Ascending aorta (tissue), 2 donors: Measurements from ENCODE around the gene ARID3B. TPM values are rescaled to one million over a fixed set of nuclear protein-coding genes. Genes with fewer than 3 reads are reported as not detected.
"Not testable (repeated sequence)": the region's sequence is repeated elsewhere in the genome, so short reads cannot be mapped to it uniquely, and the experiment has no call there.

Source experiments
- DNase-seq, 2 donors: peaks; one replicate each; pipeline ENCODE4 v3.0.0-alpha.2; 2019; ENCODE audit warnings: low spot score in 2 of 2
- H3K27ac ChIP-seq, 2 donors: fragments of 200-600 bp; sonication (generic); one replicate each; pipeline ENCODE4 v1.5.1; 2016 to 2017; ENCODE audit warnings: mild to moderate bottlenecking in 1 of 2
- H3K27me3 ChIP-seq: fragments of 200-600 bp; sonication (generic); one replicate; pipeline ENCODE4 v1.5.1; 2017
- H3K36me3 ChIP-seq, 2 donors: fragments of 200-600 bp; sonication (generic); one replicate each; pipeline ENCODE4 v1.5.1; 2016
- H3K4me1 ChIP-seq, 2 donors: fragments of 200-600 bp; sonication (generic); one replicate each; pipeline ENCODE4 v1.5.1; 2016 to 2017; ENCODE audit warnings: mild to moderate bottlenecking in 1 of 2
- H3K4me3 ChIP-seq, 2 donors: fragments of 200-600 bp; sonication (generic); one replicate each; pipeline ENCODE4 v1.5.1; 2016 to 2017; ENCODE audit warnings: mild to moderate bottlenecking in 1 of 2
- H3K9me3 ChIP-seq, 2 donors: fragments of 200-600 bp; sonication (generic); one replicate each; pipeline ENCODE4 v1.5.1; 2016
- intact Hi-C: fragments of 100-400 bp; cut with DNase I; formaldehyde crosslinking; loops from one replicate; pipeline ENCODE4 v1.15.1; 2023
- total RNA-seq: library from RNA; depleted of rRNA; stranded (reverse); fragments of >200 nt; gene quantifications from one replicate; pipeline ENCODE4 v1.1.0, GENCODE V29; 2016
- TF ChIP-seq, protein P1 (sequence below), 3 experiments: fragments of 200-600 bp in 2 of 3; fragments of 450-650 bp in 1 of 3; sonication (generic) in 2 of 3; IDR thresholded peaks; one replicate each; pipeline ENCODE4 v1.5.1; 2016 to 2019; ENCODE audit warnings: antibody characterized with exemption in 3 of 3, mild to moderate bottlenecking in 1 of 3, moderate library complexity in 1 of 3

Gene ARID3B
- total RNA-seq, 1 donor from 2014 or later: 13.3 TPM

DNA sequence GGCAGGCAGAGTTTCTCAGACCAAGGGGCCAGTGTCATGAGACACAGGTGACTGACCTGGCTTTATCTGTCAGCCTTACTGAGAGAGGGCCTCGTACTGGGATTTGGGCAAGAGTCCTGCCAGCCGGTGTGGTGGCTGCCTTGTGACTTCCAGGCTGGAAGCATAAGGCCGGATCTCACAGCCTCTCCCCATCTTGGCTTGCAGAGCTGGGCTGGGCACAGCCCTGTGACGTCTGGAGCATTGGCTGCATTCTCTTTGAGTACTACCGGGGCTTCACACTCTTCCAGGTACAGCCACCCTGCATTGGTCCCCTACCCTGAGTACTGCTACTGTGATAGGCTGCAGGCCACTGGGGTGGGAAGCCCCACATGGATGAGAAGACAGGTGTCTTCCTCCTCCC lies 86.7 kb downstream of the ARID3B start:
- Histone ChIP-seq H3K4me3 (no peak overlapping the region), H3K36me3 (peaks cover 96 to 97% of the 10 kb centered on the region in 2 donors), H3K4me1 (no peaks in the 10 kb centered on the region), H3K27ac (no peak overlapping the region), H3K9me3 (no peaks in the 10 kb centered on the region), H3K27me3 (no peaks in the 10 kb centered on the region)
- intact Hi-C loops: no loop called here
- no peak for DNase-seq
- TF ChIP-seq, protein P1, sequence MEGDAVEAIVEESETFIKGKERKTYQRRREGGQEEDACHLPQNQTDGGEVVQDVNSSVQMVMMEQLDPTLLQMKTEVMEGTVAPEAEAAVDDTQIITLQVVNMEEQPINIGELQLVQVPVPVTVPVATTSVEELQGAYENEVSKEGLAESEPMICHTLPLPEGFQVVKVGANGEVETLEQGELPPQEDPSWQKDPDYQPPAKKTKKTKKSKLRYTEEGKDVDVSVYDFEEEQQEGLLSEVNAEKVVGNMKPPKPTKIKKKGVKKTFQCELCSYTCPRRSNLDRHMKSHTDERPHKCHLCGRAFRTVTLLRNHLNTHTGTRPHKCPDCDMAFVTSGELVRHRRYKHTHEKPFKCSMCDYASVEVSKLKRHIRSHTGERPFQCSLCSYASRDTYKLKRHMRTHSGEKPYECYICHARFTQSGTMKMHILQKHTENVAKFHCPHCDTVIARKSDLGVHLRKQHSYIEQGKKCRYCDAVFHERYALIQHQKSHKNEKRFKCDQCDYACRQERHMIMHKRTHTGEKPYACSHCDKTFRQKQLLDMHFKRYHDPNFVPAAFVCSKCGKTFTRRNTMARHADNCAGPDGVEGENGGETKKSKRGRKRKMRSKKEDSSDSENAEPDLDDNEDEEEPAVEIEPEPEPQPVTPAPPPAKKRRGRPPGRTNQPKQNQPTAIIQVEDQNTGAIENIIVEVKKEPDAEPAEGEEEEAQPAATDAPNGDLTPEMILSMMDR (IDR thresholded peaks at IDR 0.05): no peak

- Histone ChIP-seq H3K36me3 (peaks cover 94 to 97% of the 10 kb centered on the region in 2 donors), H3K27me3 (no peaks in the 10 kb centered on the region)
- intact Hi-C loops: no loop called here
These were observed 87.2 kb downstream of the ARID3B start for GRCh38 chr15:74628199-74628598.

GRCh38 chr15:74628949-74629348 lies 87.9 kb downstream of the ARID3B start:
- intact Hi-C loops: no loop called here
- Histone ChIP-seq H3K4me3 (no peak overlapping the region), H3K27me3 (no peaks in the 10 kb centered on the region), H3K4me1 (no peaks in the 10 kb centered on the region), H3K27ac (no peak overlapping the region), H3K36me3 (peaks cover 90 to 94% of the 10 kb centered on the region in 2 donors), H3K9me3 (no peaks in the 10 kb centered on the region)
- TF ChIP-seq, protein P1 (IDR thresholded peaks at IDR 0.05): no peak
- DNase-seq: no peak

More at GRCh38 chr15:74628199-74628598, 87.2 kb downstream of the ARID3B start:
- TF ChIP-seq, protein P1 (IDR thresholded peaks at IDR 0.05): no peak
- DNase-seq: no peak
- Histone ChIP-seq H3K4me1 (no peaks in the 10 kb centered on the region), H3K9me3 (no peaks in the 10 kb centered on the region), H3K4me3 (no peak overlapping the region), H3K27ac (no peak overlapping the region)

GRCh38 chr15:74629696-74630095 lies 88.7 kb downstream of the ARID3B start:
- not testable (repeated sequence) for H3K9me3 ChIP-seq, H3K4me1 ChIP-seq, H3K27ac ChIP-seq, DNase-seq, H3K27me3 ChIP-seq, H3K4me3 ChIP-seq
- H3K36me3 ChIP-seq: peaks cover 90 to 94% of the 10 kb centered on the region in 2 donors
- intact Hi-C loops: loop anchor here (5.0 kb wide), 1 partner anchor 257 kb away; no protein-coding TSS in a partner anchor

DNA sequence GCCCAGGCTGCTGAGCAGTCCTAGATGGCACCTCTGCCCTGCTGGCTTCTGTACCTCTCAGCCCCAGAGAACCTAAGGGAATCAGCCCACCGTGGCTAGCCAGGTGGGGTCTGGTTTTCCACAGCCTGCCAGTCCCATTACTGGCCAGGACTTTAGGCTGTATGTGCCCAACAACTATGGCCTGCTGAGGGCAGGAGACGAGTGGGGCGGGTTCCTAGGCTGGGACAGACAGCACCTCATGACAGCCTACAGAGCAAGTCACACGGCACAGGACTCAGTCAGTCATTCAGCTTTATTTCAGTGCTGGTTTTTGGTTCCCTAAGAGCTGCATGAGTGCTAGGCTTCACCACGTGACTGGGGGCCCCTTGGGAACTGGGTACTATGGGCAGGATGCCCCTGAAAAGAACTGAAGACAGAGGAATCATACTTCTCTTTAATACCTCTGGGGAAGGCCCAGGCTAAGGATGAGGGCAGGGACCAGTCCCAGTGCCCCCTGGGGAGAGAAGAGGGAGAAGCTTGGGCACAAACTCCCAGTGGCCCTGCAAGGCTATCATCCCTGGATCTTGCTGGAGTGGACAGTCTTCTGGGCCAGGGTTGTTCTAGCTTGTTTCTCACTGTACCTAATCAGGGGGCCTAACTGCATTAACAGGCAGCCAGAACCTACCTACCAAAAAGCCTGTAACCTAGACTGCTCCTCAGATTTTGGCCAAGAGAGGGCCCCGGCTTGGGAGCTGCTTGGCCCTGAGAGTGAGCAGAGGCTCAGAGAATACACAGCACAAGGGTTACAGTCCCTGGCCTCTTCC lies 89.5 kb downstream of the ARID3B start:
- Histone ChIP-seq H3K4me1 (no peaks in the 10 kb centered on the region), H3K27ac (no peak overlapping the region), H3K9me3 (no peaks in the 10 kb centered on the region), H3K4me3 (no peak overlapping the region), H3K36me3 (peaks cover 90 to 94% of the 10 kb centered on the region in 2 donors), H3K27me3 (no peaks in the 10 kb centered on the region)
- TF ChIP-seq, protein P1 (IDR thresholded peaks at IDR 0.05): no peak
- intact Hi-C loops: loop anchor here (5.0 kb wide), 1 partner anchor 258 kb away; no protein-coding TSS in a partner anchor
- no peak for DNase-seq

GRCh38 chr15:74631087-74631385 lies 90.0 kb downstream of the ARID3B start:
- no peak for DNase-seq
- no peaks in the 10 kb centered on the region for H3K9me3 ChIP-seq
- peaks cover 88 to 94% of the 10 kb centered on the region in 2 donors for H3K36me3 ChIP-seq
- H3K27ac ChIP-seq: no peak overlapping the region
- no peak overlapping the region for H3K4me3 ChIP-seq
- no peaks in the 10 kb centered on the region for H3K27me3 ChIP-seq
- no peaks in the 10 kb centered on the region for H3K4me1 ChIP-seq
- intact Hi-C loops: loop anchor here (5.0 kb wide), 1 partner anchor 259 kb away; no protein-coding TSS in a partner anchor
- TF ChIP-seq, protein P1 (IDR thresholded peaks at IDR 0.05): no peak
